Prostate gland (tissue), 2 donors: ENCODE results near the gene AURKB. TPM values are rescaled to one million over a fixed set of nuclear protein-coding genes. Genes with fewer than 3 reads are reported as not detected.

Source experiments
- DNase-seq: peaks from one replicate; pipeline ENCODE4 v3.0.0-alpha.2; 2019; ENCODE audit warnings: low spot score
- H3K27ac ChIP-seq, 2 donors: fragments of 200-600 bp; sonication (generic); 2 replicates each; pipeline ENCODE4 v1.5.1; 2017 to 2019
- H3K27me3 ChIP-seq: fragments of 200-600 bp; sonication (generic); replicated peaks from 2 replicates; pipeline ENCODE4 v1.5.1; 2019; ENCODE audit not compliant: insufficient read depth
- H3K36me3 ChIP-seq, 2 donors: fragments of 200-600 bp; sonication (generic); 1 replicate in 1 of 2; 2 replicates in 1 of 2; pipeline versions ENCODE4 v1.5.1 to v1.8.1; 2017 to 2019
- H3K4me1 ChIP-seq: fragments of 200-600 bp; sonication (generic); replicated peaks from 2 replicates; pipeline ENCODE4 v1.5.1; 2019
- H3K4me3 ChIP-seq, 2 donors: fragments of 200-600 bp; sonication (generic); 2 replicates each; pipeline ENCODE4 v1.5.1; 2017 to 2019
- H3K9me3 ChIP-seq: fragments of 200-600 bp; sonication (generic); 2 replicates; pipeline ENCODE4 v1.5.1; 2017
- POLR2A ChIP-seq: fragments of 450-650 bp; IDR thresholded peaks from one replicate; pipeline ENCODE4 v1.6.1; 2016; ENCODE audit warnings: antibody characterized with exemption, mild to moderate bottlenecking
- POLR2AphosphoS5 ChIP-seq: sonication (generic); formaldehyde crosslinking; IDR thresholded peaks from one replicate; pipeline ENCODE4 v1.6.1; 2017; ENCODE audit warnings: antibody characterized with exemption
- WGBS: methylation state at CpG from one replicate; pipeline ENCODE4 v1.1.5; 2018; 5-methylcytosine and 5-hydroxymethylcytosine counted together
- intact Hi-C: fragments of 100-400 bp; cut with DNase I; formaldehyde crosslinking; loops from one replicate; pipeline ENCODE4 v1.14.2; 2022
- total RNA-seq, 2 donors: library from RNA; depleted of rRNA; stranded (reverse); fragments of >200 nt; gene quantifications; one replicate each; pipeline ENCODE4 v1.1.0, GENCODE V29; 2016
- TF ChIP-seq, protein P1 (sequence below), 4 experiments: fragments of 200-600 bp in 2 of 4; fragments of 450-650 bp in 2 of 4; sonication (generic) in 2 of 4; IDR thresholded peaks; 1 replicate in 3 of 4; 2 replicates in 1 of 4; pipeline ENCODE4 v1.5.1; 2016 to 2019; ENCODE audit warnings: antibody characterized with exemption in 4 of 4, mild to moderate bottlenecking in 2 of 4, moderate library complexity in 2 of 4

The AURKB gene
- total RNA-seq, 2 donors from 2014 or later: 2.1 to 6.6 TPM

DNA sequence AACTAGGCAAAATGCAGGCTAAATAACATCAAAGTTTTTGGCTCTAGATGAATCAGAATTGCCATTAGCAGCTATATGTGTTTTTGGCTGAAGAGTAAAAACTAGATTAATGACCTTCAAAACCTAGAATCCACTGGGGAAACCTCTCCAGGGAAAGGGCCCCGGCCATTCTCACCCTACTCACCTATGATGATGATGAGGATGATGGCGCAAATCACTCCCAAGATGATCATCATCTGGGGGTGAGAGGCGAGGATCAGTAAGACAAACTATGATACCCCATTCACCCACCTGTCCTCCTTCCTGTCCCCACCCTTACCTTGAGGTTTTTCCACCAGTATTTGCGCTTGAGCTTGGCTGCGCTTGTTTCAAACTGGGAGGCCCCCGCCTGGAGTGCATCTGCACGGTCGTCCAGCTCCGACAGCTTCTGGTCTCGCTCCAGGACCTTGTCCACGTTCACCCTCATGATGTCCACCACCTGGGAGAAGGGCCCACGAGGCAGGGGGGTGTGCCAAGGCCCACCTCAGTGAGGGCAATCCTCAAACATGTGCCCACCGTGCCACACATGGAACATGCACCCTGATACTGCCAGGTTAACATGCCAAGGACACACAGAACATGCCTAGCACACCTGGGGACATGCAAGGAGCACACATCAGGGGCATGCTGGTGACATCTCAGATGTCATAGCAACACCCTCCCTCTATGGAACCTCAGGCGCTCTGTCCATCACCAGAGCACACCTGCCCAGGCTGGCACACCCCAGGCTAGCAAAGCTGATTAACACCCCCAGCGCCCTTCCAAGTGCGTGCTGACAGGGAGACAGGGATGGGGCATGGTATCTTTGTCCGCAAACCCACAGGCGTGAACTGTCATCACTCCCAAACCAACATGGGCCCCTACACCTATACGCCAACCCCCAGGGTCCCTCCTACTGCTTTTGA is 48.8 kb downstream of the AURKB start:
- WGBS: 33% methylated on average over 19 of the region's 19 CpGs
- H3K4me3 ChIP-seq: peak overlapping the region; percentile 100
- H3K9me3 ChIP-seq: no peaks in the 10 kb centered on the region
- H3K36me3 ChIP-seq: peaks cover 0 to 8% of the 10 kb centered on the region in 2 donors
- intact Hi-C loops: no loop called here
- TF ChIP-seq, protein P1, sequence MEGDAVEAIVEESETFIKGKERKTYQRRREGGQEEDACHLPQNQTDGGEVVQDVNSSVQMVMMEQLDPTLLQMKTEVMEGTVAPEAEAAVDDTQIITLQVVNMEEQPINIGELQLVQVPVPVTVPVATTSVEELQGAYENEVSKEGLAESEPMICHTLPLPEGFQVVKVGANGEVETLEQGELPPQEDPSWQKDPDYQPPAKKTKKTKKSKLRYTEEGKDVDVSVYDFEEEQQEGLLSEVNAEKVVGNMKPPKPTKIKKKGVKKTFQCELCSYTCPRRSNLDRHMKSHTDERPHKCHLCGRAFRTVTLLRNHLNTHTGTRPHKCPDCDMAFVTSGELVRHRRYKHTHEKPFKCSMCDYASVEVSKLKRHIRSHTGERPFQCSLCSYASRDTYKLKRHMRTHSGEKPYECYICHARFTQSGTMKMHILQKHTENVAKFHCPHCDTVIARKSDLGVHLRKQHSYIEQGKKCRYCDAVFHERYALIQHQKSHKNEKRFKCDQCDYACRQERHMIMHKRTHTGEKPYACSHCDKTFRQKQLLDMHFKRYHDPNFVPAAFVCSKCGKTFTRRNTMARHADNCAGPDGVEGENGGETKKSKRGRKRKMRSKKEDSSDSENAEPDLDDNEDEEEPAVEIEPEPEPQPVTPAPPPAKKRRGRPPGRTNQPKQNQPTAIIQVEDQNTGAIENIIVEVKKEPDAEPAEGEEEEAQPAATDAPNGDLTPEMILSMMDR (IDR thresholded peaks at IDR 0.05): no peak
- TF ChIP-seq POLR2AphosphoS5: no peak
- no peak for TF ChIP-seq POLR2A
- no peak for DNase-seq
- H3K4me1 ChIP-seq: peaks cover 21% of the 10 kb centered on the region
- peak overlapping the region; percentile 100 for H3K27ac ChIP-seq
- no peaks in the 10 kb centered on the region for H3K27me3 ChIP-seq

DNA sequence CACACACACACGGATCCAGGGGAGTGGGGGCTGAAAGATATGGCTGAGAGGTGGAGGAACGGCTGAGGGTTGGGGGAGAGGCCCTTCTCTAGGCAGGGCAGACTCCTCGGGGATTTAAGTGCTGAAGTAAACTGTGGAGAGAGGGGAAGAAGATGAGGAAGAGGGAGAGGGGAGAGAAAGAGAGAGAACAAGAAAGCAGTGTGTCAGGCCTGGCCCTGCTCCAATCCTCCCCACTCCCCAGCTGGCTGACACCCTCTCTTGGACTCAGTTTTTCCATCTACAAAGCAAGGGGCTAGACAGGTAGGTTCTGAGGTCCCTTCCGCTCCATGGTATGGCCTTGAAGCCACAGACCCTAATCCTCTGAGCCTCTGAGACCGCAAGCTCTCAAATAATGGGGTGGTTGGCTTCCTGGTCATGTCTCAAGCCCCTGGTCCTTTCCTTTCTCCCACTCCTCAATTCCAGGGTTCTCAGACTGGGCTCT is 49.6 kb downstream of the AURKB start:
- H3K4me1 ChIP-seq: peaks cover 21% of the 10 kb centered on the region
- WGBS: 40% methylated on average over 5 of the region's 5 CpGs
- no peaks in the 10 kb centered on the region for H3K9me3 ChIP-seq
- no peak for DNase-seq
- H3K36me3 ChIP-seq: peaks cover 0 to 8% of the 10 kb centered on the region in 2 donors
- H3K27me3 ChIP-seq: no peaks in the 10 kb centered on the region
- H3K27ac ChIP-seq: peak overlapping the region; percentile 100
- TF ChIP-seq POLR2A: no peak
- no peak for TF ChIP-seq POLR2AphosphoS5
- TF ChIP-seq, protein P1 (IDR thresholded peaks at IDR 0.05): no peak
- H3K4me3 ChIP-seq: peak overlapping the region in 1 of 2 donors; percentile 100
- intact Hi-C loops: no loop called here

DNA sequence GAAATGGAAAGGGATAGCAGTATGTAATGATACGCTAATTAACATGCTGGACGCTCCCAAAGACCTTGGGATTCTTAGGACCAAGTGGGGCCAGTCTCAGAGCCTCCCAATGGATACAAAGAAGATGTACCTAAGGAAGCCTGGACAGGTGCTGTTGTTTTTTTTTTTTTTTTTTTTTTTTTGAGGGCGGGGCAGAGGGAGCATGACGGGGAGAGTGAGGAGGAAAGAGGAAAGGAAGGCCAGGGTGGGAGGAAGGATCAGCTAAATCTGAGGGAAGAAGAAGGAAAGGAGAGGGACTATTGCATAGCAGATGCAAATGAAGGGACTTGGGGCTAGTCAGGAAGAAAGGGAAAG is 50.2 kb downstream of the AURKB start:
- 51% methylated on average over 4 of the region's 4 CpGs for WGBS
- H3K27me3 ChIP-seq: no peaks in the 10 kb centered on the region
- peaks cover 0 to 8% of the 10 kb centered on the region in 2 donors for H3K36me3 ChIP-seq
- no peak for DNase-seq
- intact Hi-C loops: no loop called here
- H3K9me3 ChIP-seq: no peaks in the 10 kb centered on the region
- H3K4me1 ChIP-seq: peaks cover 21% of the 10 kb centered on the region
- TF ChIP-seq, protein P1 (IDR thresholded peaks at IDR 0.05): no peak
- TF ChIP-seq POLR2A: no peak
- no peak for TF ChIP-seq POLR2AphosphoS5
- no peak overlapping the region for H3K4me3 ChIP-seq
- peak overlapping the region; percentile 100 for H3K27ac ChIP-seq

DNA sequence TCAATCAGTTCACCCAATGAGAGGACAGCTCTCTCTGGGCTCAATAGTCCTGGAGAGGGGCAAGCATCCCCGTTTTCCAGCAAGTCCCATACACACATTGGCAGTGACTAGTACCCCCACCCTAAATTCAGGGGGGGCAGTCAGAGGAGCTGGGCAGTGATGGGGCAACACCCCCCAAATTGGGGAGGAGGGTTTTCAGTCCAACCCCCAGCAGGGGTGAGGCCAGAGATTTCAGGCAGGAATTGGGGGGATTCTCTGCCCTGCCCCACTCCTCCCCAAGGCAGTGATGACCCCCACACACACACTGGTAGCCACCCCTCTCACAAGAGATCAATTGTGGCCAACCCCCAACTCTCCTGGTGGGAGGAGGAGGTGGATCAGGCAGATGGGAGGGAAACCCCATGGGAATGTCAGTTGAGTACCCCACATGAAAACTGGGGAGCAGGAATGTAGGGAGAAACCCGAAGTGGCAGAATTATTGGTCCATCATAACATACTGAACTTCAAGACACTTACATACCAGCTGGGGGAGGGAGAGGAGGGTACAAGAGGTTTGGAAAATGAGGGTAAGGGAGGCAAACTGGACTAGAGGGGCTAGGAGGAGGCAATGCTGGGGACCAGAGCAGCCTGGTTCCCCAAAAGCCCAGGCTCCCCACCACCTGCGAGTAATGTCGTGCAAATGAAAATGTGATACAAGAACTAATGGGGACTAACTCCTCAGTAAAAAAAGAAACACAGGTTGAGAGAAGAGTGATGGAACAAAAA is 50.7 kb downstream of the AURKB start:
- no peak for DNase-seq
- intact Hi-C loops: loop anchor here (10.0 kb wide), 1 partner anchor 315 kb away; no protein-coding TSS in a partner anchor
- H3K4me1 ChIP-seq: peaks cover 21% of the 10 kb centered on the region
- H3K27me3 ChIP-seq: no peaks in the 10 kb centered on the region
- WGBS: 74% methylated on average over 4 of the region's 4 CpGs
- H3K36me3 ChIP-seq: peaks cover 0 to 8% of the 10 kb centered on the region in 2 donors
- no peak overlapping the region for H3K4me3 ChIP-seq
- peak overlapping the region; percentile 100 for H3K27ac ChIP-seq
- TF ChIP-seq, protein P1 (IDR thresholded peaks at IDR 0.05): no peak
- TF ChIP-seq POLR2AphosphoS5 (no peak), POLR2A (no peak)
- no peaks in the 10 kb centered on the region for H3K9me3 ChIP-seq
